GM18526 (cell line): Measurements from ENCODE around the gene BBS9.

Experiments used
- POLR2A ChIP-seq: IDR thresholded peaks from 3 replicates; pipeline ENCODE4 v1.6.1; 2011; ENCODE audit not compliant: insufficient read length; ENCODE audit errors: extremely low read depth

Gene BBS9

DNA sequence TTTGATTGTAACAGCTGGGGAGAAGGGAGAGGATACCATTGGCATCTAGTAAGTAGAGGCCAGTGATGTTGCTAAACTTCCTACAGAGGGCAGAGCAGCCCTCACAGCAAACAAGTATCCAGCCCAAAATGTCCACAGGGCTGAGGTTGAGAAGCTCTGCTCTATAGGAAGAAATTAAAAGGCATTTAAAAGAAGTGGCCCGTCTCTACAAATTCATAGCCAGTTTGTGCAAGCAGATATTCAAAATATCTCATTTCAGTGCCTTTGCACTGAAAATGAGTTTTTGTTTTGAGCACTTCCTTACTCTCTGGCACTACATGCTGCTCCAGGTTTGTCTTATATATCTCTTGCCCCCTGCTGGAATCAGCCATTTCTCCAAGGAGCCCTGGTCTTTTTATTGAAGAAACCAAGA lies 330.0 kb downstream of the BBS9 start:
- no peak for TF ChIP-seq POLR2A

DNA sequence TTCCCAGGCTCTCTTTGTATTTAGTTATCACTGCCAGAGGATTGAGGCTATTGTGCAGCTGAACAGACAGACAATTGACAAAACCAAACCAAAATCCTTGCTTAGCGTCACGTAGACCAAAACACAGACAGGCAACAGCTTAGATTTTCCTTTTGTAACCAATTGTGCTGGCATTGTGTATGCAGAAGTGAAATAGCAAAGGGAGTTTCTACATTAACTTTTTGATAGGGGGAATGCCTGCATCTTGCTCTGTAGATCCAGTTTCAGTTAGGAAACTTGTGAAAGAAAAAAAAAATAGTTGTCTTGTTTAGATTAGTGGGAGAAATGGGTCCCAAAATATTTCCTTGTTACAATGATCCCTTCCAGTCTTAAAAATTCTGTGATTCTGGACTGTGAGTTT lies 333.8 kb downstream of the BBS9 start:
- no peak for TF ChIP-seq POLR2A

DNA sequence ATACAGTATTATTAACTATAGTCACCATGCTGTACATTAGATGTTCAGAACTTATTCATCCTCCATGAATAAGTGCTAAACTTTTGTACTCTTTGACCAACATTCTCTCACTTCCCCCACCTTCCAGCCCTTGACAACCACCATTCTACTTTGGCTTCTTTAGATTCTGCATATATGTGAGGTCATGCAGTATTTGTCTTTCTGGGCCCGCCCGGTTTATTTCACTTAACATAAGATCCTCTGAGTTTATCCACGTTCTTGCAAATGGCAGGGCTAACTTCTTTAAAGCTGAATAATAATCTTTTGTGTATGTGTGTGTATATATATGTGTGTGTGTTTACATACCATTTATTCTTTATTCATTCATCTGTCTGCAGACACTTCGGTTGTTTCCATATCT lies 336.8 kb downstream of the BBS9 start:
- TF ChIP-seq POLR2A: no peak

DNA sequence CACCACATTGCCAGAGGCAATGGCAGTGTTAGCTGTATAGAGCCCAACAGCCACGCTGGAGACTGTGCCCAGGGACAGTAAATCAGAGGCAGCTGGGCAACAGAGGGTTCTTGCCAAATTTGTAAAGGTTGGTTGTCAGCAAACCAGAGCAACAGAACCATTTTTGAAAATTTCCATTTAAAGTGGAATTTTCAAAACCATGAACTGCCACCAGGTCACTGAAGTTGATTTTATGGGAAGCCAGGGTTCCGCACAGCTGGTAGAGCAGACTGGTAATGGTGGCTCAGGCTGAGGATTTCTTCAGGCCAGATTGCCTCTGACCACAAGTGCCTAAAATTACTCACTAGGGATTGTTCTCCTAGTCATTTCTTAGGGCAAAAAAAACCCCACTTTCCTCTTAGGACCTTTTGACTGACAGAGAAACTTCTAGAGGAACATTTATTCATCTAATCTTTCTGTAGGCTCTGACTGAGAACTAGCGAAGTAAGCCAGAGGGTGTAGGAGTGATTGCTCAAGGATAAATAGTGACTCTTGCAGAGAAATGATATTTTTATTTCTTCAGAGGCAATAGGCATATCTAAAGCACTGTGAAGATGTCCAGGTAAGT lies 342.4 kb downstream of the BBS9 start:
- no peak for TF ChIP-seq POLR2A

DNA sequence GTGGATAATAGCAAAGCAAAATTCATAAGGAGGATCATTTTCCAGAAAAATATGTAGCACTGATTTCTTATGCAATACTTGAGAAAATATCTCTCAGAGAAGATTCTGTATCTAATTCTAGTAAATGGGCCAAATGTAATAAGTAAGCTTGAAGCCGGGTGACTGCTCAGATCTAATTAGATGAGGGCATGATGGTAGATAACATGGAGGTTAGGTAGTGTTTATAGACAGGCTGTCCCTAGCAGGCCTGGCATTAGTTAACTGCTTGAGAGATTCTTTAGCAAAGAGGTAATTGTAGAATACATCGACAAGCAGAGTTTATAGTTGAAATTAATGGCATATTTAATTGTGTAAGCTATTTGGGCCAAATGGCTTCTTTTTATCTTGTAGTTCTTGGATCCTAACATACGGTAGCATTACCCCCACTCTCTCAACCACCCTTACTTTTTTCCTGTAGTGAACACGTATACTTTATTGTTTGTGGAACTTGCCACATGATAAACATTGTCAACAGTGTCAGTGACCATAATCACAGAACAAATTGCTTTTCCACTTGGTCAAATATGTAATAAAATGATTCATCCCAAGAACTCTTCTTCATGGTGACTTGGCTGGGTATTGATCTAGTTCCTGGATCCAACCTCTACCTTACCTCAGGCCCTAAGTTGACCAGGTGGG lies 343.1 kb downstream of the BBS9 start:
- TF ChIP-seq POLR2A: no peak

DNA sequence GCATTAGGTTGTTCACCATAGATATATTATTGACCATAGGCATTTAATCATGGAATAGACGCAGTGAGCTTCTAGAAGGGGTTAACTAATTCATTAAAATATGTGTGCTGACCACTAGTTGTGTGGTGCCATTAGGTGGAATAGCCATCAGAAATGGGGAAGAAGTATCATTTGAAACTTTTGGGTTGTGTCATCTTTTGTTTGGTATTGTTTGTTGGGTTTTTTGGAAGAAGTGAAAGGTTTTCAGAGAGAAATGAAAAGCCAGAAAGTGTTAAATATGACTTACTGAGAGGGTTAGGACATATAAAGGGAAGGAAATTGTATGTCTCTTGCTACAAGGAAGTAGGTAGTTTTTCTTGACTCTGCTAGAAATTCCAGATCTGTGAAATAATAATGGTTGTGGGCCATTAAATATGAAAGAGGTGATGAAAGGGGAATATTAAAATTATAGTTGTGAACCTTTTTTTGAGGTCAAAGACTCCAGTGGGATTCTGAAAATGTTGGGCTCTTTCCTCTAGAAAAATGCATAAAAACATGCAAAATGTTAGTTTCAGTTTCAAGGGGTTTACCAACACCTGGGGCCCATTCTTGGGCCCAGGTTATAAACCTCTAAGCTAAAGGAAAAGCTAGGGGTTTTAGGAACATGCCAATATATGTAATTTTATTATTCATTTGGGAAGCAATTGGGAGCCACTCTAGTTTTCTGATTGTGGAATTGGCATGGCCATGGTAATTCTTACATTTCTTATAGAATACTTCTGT lies 348.5 kb downstream of the BBS9 start:
- TF ChIP-seq POLR2A: no peak

DNA sequence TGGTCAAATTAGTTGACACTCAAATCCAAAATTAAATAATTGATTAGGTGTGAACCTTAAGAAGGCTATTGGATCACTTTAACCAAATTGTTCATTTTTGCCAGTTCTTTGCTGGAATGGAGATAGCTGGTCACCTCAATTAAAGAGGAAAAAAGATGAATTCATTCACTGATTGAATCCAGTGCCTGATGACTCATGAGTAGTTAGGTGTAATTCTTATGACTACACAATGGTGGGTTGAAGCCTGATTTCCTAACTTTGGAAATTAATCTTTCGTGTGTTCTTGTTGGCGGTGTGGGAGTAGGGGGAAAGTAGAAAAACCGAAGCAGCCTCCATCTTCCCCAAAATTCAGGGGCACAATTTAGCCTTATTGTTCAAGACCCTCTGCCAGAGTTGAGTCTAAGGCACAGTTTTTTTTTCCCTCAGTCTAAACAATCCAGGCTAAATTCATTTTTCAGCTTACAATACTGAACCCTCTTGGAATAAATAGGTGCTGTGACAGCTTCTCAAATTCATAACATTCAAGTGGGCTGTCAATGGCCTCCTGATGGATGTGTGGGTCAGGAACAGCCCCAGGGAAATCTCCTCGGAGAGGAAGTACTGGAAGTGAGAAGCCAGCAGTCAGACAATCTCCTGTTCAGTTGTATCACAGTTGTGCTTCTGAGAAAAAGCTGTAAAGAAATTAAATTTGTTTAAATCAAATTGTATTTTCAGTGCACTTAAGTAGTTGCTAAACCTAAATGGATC lies 356.6 kb downstream of the BBS9 start:
- TF ChIP-seq POLR2A: no peak

DNA sequence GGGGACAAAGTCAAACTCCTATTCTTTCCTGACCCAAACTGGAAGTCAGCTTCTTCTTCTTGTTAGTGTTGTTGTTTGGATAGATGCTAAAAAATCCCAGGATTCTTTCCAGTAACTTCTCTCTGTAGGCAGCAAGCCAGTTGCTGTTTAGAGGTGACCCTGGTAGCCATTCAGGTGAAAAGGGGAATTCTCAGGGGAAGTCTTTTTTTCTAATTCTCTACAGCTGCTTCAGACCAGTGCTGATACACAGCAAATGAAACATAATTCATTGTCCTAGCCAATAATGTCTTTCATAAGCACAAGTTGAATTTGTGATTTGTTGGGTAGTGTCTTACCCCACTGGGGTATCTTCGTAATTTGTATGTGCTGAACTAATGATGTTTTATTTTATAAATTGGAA lies 357.3 kb downstream of the BBS9 start:
- no peak for TF ChIP-seq POLR2A

DNA sequence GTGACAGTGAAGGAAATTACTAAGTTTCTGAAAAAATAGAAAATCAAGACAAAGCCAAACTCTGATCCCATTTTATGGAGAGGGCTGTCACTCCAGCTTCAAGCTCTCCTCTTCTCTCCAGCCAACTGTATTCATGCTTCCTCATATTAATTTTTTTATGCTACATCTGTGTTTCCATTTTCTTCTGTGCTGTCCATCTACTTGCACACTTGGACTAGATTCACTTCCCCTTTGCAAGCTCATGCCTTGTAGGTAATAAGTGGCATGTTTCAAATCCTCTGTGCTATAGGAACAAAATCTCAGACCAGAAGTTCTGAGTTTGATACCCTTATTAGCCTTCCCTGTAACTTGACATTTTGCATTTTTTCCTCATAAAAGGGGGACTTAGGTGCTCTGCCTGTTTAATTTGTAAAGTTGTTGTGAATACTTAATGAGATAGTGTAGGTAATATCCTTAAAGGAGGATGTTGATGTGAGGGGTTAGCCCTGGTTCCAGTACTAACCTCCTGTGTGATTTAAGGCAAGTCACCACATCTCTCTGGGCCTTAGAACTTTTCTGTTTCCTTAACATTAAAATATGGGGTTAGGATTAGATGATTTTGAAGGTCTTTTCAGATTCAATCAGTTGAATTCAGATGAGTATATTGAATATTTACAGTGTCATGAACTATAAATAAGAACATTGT lies 358.8 kb downstream of the BBS9 start:
- no peak for TF ChIP-seq POLR2A

DNA sequence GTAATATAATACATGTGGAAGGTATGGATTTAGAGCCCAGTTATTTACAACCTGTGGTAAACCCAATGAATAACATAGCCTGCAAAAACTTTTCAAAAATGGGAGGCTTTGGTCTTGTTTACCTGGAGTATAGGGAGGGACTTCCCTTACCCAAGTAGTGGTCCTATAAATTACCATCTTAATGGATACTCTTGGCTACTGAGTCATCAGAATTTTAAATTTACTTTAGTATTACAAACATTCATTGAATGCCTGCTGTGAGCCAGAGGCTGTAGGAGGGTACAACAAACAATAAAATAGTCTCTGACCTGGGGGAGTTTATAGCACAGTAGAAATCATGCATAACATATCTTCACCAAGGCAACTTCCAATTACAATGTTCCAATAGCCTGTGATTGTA lies 365.1 kb downstream of the BBS9 start:
- TF ChIP-seq POLR2A: no peak

DNA sequence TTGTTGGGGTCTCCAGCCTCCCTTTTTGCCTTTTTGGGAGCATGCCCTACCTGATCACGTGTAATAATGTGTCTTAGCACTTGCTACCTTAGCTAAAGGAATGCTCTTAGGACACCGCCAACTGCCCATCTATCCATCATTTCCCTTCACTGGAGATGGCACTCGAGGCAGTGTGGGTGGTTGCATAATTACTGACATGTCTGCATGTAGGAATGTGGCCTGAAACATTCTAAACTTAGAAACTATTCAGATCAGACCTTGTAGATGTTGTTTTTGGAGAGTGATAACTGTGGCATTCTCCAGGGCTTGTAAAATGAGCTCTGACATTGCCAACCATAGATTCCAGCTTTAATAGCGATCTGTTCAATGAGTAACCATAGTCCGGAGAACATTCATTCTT lies 365.8 kb downstream of the BBS9 start:
- no peak for TF ChIP-seq POLR2A

DNA sequence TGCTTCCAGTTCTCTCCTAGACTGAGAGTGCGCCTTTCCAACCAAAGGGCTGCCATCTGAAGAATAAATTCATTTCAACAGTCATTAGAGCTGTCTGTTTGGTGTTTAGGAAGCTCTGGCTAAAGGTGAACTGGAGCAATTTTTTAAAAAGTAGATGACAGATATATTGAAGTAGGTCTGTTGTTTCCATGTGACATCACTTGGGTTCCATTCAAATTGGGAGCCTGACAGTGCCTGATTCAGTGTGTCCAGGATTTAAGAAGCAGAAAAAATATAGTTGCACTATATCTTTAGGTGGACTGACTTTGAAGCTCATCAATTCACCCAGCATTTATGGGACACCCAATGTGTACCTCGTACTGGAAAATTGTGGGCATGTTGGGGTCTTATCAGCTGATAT lies 367.7 kb downstream of the BBS9 start:
- TF ChIP-seq POLR2A: no peak

DNA sequence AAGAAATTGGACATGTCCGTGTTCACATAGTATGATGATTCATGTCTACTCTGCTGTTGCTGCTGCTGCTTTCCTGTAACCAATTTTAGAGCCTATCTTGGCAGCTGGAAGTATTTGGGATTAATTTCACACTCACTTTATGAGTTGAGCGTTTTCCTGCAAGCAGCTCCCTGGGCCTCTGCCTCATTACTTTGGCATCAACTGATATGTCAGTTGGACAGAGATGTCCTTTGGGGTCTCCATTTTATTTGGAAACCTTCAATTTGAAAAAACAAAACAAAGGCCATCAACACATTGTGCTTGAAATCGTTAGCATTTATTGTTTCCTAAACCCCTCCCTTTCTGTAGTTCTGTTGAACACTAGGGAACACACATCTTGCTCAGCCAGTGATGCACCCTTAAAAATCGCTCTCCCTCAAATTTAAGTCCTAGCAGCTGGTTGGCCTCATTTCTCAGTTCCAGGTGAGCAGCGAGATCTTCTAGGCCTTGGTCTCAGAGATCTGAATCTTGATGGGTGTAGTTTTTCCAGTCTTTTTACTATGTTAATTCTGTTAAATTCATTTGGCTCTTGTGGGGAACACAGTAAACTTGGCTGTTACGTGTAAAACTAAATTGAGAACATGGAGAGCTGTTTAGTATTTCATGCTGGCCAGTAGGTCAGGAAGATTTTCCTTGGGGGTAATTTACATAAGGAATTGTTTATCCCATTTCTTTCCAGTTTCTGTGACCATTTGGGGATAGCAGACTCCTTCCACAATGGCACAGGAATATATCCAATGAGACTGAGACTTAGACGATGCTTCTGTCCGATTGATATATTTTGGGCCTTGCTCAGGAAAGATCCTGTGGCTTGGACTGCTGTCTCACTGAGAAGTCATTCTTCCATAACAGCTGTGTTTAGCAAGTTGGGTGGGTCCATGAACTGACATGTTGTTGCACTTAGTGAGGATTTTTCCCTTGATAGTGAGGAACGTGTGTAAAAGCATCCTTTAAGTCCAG lies 371.6 kb downstream of the BBS9 start:
- TF ChIP-seq POLR2A: no peak

DNA sequence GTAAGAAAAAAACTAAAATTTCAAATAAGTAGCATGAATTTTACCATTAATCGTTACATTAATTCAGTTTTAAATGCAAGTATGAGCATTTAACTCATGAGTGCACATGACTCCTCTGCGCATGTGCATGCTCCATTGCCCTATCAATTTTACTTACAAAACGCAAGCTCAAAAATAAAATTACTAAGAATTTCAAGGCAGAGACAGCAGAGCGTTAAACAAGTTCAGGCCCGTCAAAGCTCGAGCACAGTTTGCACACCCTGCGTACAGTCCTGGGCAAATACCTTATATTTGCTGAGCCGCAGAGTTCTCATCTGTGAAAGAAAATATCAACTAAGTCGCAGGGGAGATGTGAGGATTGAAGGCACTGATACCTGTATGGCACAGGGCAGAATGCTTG lies 373.6 kb downstream of the BBS9 start:
- no peak for TF ChIP-seq POLR2A
